ENCODE results near the gene PIGV. TPM values are rescaled to one million over a fixed set of nuclear protein-coding genes. Genes with fewer than 3 reads are reported as not detected.

The PIGV gene
- total RNA-seq, 1 donor from 2014 or later, result 7.9 TPM

DNA sequence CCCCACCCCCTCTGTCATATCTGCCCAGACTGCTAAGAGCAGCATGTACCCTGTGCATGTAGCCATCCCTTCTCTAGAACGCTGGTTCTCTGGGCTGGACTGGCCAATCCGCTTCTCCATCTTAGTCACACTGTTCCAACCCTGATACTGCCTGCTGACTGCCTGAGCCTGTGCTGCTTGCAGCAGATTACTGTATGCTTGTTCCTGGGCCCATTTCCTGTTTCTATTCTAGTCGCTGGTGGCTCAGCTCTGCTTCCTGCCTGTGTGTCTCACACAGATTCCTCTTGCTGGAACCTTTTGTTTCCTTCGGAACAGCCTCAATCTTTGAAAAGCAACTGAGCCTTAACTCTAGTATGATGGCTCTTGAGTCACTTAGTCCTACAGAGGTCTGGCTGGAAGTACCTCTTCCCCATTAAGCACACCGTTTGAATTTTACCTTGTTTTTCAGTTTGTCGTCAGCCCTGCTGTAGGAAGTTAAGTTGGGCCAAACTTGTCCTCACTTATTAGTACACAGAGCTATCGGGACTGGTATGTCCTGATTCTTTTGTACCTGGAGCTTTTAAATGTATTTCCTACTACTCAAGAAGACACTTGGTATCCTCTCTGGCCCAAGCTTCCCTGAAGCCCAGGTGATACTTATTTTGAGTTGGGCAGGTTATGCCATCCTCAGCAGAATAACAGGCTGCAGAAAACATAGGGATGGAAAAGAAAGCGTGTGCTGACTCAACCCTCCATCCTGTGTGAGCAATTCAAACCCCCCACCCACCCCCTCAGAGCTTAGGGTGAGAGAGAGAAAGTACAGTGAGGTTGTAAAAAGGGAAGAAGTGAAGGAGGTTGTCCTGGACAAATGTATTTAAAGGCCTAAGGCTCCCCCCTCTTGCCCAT, 43.4 kb upstream of the PIGV start:
- peaks cover 80% of the 10 kb centered on the region for H3K79me2 ChIP-seq (ENCODE audit: insufficient read depth, low read length)

DNA sequence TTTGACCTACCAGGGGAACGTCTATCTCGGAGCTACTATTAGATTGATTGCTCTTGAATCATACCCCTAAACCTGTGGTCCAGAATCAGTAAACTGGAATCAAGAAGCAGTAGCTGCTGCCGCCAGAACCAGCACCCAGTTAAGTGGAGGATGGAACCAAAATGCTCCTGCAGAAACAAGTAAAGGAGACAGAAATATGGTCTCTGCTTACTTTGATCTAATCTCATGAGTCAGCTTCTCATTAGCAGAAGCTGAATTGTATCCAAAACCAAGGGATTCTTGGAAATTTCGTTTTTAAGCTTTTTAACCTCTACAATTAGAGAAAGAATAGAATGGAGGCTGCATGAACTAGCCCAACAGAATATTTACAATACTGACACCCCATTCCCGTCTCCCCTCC, 42.6 kb upstream of the PIGV start:
- Histone ChIP-seq H3K4me3 (ENCODE audit: insufficient read depth, low read depth, low read length) (no peak overlapping the region), H3K9me3 (ENCODE audit: insufficient read depth, low read depth, low read length) (no peaks in the 10 kb centered on the region), H2AFZ (ENCODE audit: low read depth, low read length) (no peak overlapping the region), H3K27ac (ENCODE audit: low read depth, low read length) (peak overlapping the region; percentile 86), H3K36me3 (ENCODE audit: insufficient read depth, low read length) (peaks cover 9% of the 10 kb centered on the region), H3K9ac (ENCODE audit: low read length) (peak overlapping the region; percentile 68), H4K20me1 (ENCODE audit: insufficient read depth, low read length) (peaks cover 61% of the 10 kb centered on the region), H3K79me2 (ENCODE audit: insufficient read depth, low read length) (peaks cover 80% of the 10 kb centered on the region), H3K27me3 (ENCODE audit: insufficient read depth, low read length) (no peaks in the 10 kb centered on the region), H3K4me2 (ENCODE audit: low read length) (peak overlapping the region; percentile 79), H3K4me1 (ENCODE audit: insufficient read depth, low read length) (peaks cover 23% of the 10 kb centered on the region)
- Mint-ChIP-seq H3K27me3 (ENCODE audit: low read depth, unreplicated experiment) (no peaks in the 10 kb centered on the region), H3K27ac (ENCODE audit: unreplicated experiment) (peak overlapping the region; percentile 79), H3K4me1 (ENCODE audit: low read depth, unreplicated experiment) (peaks cover 38% of the 10 kb centered on the region), H3K4me3 (ENCODE audit: unreplicated experiment) (peak overlapping the region; percentile 67), H3K36me3 (ENCODE audit: low read depth, unreplicated experiment) (peaks cover 23% of the 10 kb centered on the region), H3K9me3 (ENCODE audit: unreplicated experiment) (no peaks in the 10 kb centered on the region)
- DNase-seq (ENCODE audit: low read depth), result peak; percentile 75
- TF ChIP-seq, protein P1, sequence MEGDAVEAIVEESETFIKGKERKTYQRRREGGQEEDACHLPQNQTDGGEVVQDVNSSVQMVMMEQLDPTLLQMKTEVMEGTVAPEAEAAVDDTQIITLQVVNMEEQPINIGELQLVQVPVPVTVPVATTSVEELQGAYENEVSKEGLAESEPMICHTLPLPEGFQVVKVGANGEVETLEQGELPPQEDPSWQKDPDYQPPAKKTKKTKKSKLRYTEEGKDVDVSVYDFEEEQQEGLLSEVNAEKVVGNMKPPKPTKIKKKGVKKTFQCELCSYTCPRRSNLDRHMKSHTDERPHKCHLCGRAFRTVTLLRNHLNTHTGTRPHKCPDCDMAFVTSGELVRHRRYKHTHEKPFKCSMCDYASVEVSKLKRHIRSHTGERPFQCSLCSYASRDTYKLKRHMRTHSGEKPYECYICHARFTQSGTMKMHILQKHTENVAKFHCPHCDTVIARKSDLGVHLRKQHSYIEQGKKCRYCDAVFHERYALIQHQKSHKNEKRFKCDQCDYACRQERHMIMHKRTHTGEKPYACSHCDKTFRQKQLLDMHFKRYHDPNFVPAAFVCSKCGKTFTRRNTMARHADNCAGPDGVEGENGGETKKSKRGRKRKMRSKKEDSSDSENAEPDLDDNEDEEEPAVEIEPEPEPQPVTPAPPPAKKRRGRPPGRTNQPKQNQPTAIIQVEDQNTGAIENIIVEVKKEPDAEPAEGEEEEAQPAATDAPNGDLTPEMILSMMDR (IDR thresholded peaks at IDR 0.05; ENCODE audit: insufficient read depth, low read depth, low read length), result no peak
- no peak for TF ChIP-seq EZH2 (IDR thresholded peaks at IDR 0.05; ENCODE audit: insufficient read depth, low read length)
- no peak for FAIRE-seq

More for the DNA sequence above, 43.4 kb upstream of the PIGV start:
- peak overlapping the region; percentile 86 for H3K27ac ChIP-seq (ENCODE audit: low read depth, low read length)
- H3K36me3 ChIP-seq (ENCODE audit: insufficient read depth, low read length), result peaks cover 11% of the 10 kb centered on the region
- H3K9ac ChIP-seq (ENCODE audit: low read length), result peak overlapping the region; percentile 68
- no peak overlapping the region for H2AFZ ChIP-seq (ENCODE audit: low read depth, low read length)
- H3K36me3 Mint-ChIP-seq (ENCODE audit: low read depth, unreplicated experiment), result peaks cover 25% of the 10 kb centered on the region
- H3K27ac Mint-ChIP-seq (ENCODE audit: unreplicated experiment), result peak overlapping the region; percentile 79
- DNase-seq (ENCODE audit: low read depth), result peak; percentile 91
- H3K9me3 ChIP-seq (ENCODE audit: insufficient read depth, low read depth, low read length), result no peaks in the 10 kb centered on the region
- no peaks in the 10 kb centered on the region for H3K27me3 Mint-ChIP-seq (ENCODE audit: low read depth, unreplicated experiment)
- peaks cover 23% of the 10 kb centered on the region for H3K4me1 ChIP-seq (ENCODE audit: insufficient read depth, low read length)
- H3K4me3 Mint-ChIP-seq (ENCODE audit: unreplicated experiment), result peak overlapping the region; percentile 67
- peaks cover 36% of the 10 kb centered on the region for H3K4me1 Mint-ChIP-seq (ENCODE audit: low read depth, unreplicated experiment)
- H3K4me2 ChIP-seq (ENCODE audit: low read length), result peak overlapping the region; percentile 79
- no peaks in the 10 kb centered on the region for H3K27me3 ChIP-seq (ENCODE audit: insufficient read depth, low read length)
- H3K4me3 ChIP-seq (ENCODE audit: insufficient read depth, low read depth, low read length), result peak overlapping the region; percentile 45
- TF ChIP-seq, protein P1 (IDR thresholded peaks at IDR 0.05; ENCODE audit: insufficient read depth, low read depth, low read length), result no peak
- TF ChIP-seq EZH2 (IDR thresholded peaks at IDR 0.05; ENCODE audit: insufficient read depth, low read length), result no peak
- H4K20me1 ChIP-seq (ENCODE audit: insufficient read depth, low read length), result peaks cover 61% of the 10 kb centered on the region
- peak; percentile 76 for FAIRE-seq
- no peaks in the 10 kb centered on the region for H3K9me3 Mint-ChIP-seq (ENCODE audit: unreplicated experiment)

DNA sequence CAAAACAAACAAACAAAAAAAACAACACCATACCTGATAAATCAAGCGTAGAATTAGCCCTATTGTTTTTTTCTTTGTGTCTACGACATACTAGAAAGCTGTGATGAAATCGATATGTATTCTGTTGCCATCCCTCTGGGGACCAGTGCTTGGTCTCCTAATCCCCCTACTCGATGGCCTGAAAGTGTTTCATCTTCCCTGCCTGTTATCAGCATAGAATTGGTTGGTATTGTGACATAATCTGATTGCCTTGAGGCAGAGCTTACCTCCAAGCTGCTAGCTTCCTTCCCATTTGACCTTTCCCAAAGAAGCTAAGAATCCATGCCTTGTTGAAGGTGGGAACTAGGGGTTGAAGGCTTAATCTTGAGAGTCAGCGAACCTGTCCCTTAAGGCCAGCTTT, 40.7 kb upstream of the PIGV start:
- H3K27me3 Mint-ChIP-seq (ENCODE audit: low read depth, unreplicated experiment), result no peaks in the 10 kb centered on the region

More for the DNA sequence above, 40.7 kb upstream of the PIGV start:
- no peak overlapping the region for H3K4me2 ChIP-seq (ENCODE audit: low read length)
- no peak for TF ChIP-seq EZH2 (IDR thresholded peaks at IDR 0.05; ENCODE audit: insufficient read depth, low read length)
- TF ChIP-seq, protein P1 (IDR thresholded peaks at IDR 0.05; ENCODE audit: insufficient read depth, low read depth, low read length), result no peak
- H2AFZ ChIP-seq (ENCODE audit: low read depth, low read length), result no peak overlapping the region
- FAIRE-seq (no peak), DNase-seq (ENCODE audit: low read depth) (no peak)
- H3K36me3 Mint-ChIP-seq (ENCODE audit: low read depth, unreplicated experiment), result peaks cover 28% of the 10 kb centered on the region
- H3K4me3 Mint-ChIP-seq (ENCODE audit: unreplicated experiment), result no peak overlapping the region
- peaks cover 81% of the 10 kb centered on the region for H3K79me2 ChIP-seq (ENCODE audit: insufficient read depth, low read length)
- H3K27me3 ChIP-seq (ENCODE audit: insufficient read depth, low read length), result no peaks in the 10 kb centered on the region
- H3K4me1 Mint-ChIP-seq (ENCODE audit: low read depth, unreplicated experiment), result peaks cover 45% of the 10 kb centered on the region
- no peaks in the 10 kb centered on the region for H3K9me3 ChIP-seq (ENCODE audit: insufficient read depth, low read depth, low read length)
- H3K27ac ChIP-seq (ENCODE audit: low read depth, low read length), result no peak overlapping the region
- H3K4me1 ChIP-seq (ENCODE audit: insufficient read depth, low read length), result peaks cover 23% of the 10 kb centered on the region
- no peaks in the 10 kb centered on the region for H3K9me3 Mint-ChIP-seq (ENCODE audit: unreplicated experiment)
- no peak overlapping the region for H3K9ac ChIP-seq (ENCODE audit: low read length)
- H3K36me3 ChIP-seq (ENCODE audit: insufficient read depth, low read length), result peaks cover 13% of the 10 kb centered on the region
- no peak overlapping the region for H3K4me3 ChIP-seq (ENCODE audit: insufficient read depth, low read depth, low read length)
- peaks cover 62% of the 10 kb centered on the region for H4K20me1 ChIP-seq (ENCODE audit: insufficient read depth, low read length)
- no peak overlapping the region for H3K27ac Mint-ChIP-seq (ENCODE audit: unreplicated experiment)

Data from astrocyte (in vitro differentiated cells and primary cell).